HG03521 (cell line): Measurements from ENCODE around the gene RGS7.
"Not testable (repeated sequence)": the region's sequence is repeated elsewhere in the genome, so short reads cannot be mapped to it uniquely, and the experiment has no call there.

ENCODE experiments used
- ATAC-seq: cut with Tn5 transposase; IDR thresholded peaks from one replicate; pipeline ENCODE4 v1.9.1; 2021; ENCODE audit warnings: mild to moderate bottlenecking, moderate library complexity; ENCODE audit not compliant: unreplicated experiment

The RGS7 gene

GRCh38 chr1:240743705-240744104, 613.3 kb downstream of the RGS7 start:
- ATAC-seq: no peak

- no peak for ATAC-seq
Measured at GRCh38 chr1:240739754-240740153, 617.3 kb downstream of the RGS7 start.

GRCh38 chr1:240739139-240739538, 617.9 kb downstream of the RGS7 start:
- ATAC-seq: no peak

- ATAC-seq: no peak
Measured at GRCh38 chr1:240737766-240738265, 619.2 kb downstream of the RGS7 start.

- ATAC-seq: no peak
Measured at GRCh38 chr1:240737298-240737697, 619.7 kb downstream of the RGS7 start.

- ATAC-seq: not testable (repeated sequence)
Measured at GRCh38 chr1:240734705-240735104, 622.3 kb downstream of the RGS7 start.

- ATAC-seq: no peak
Measured at GRCh38 chr1:240734001-240734400, 623.0 kb downstream of the RGS7 start.

- peak; percentile 86 for ATAC-seq
Measured at GRCh38 chr1:240732390-240732789, 624.6 kb downstream of the RGS7 start.
